Rectal smooth muscle tissue (tissue), 1 donor: Measurements from ENCODE around the gene NBAS.
"Not testable (repeated sequence)": the region's sequence is repeated elsewhere in the genome, so short reads cannot be mapped to it uniquely, and the experiment has no call there.

Experiments used
- H3K27ac ChIP-seq: one replicate; pipeline ENCODE4 v1.7.0; 2013; ENCODE audit warnings: low read depth, low read length, inconsistent platforms
- H3K27me3 ChIP-seq: one replicate; pipeline ENCODE4 v1.7.0; 2013; ENCODE audit warnings: low read length; ENCODE audit not compliant: control insufficient read depth, insufficient read depth
- H3K36me3 ChIP-seq: one replicate; pipeline ENCODE4 v1.7.0; 2013; ENCODE audit warnings: low read length; ENCODE audit not compliant: control insufficient read depth, insufficient read depth
- H3K4me1 ChIP-seq: one replicate; pipeline ENCODE4 v1.7.0; 2013; ENCODE audit warnings: low read length; ENCODE audit not compliant: control insufficient read depth, insufficient read depth
- H3K4me3 ChIP-seq: one replicate; pipeline ENCODE4 v1.7.0; 2013; ENCODE audit warnings: low read length
- H3K9ac ChIP-seq: one replicate; pipeline ENCODE4 v1.7.0; 2013; ENCODE audit warnings: low read length

NBAS gene

GRCh38 chr2:15527074-15527739, 33.9 kb downstream of the NBAS start:
- Histone ChIP-seq H3K27me3 (no peaks in the 10 kb centered on the region), H3K36me3 (no peaks in the 10 kb centered on the region)

GRCh38 chr2:15521641-15522181, 39.4 kb downstream of the NBAS start:
- Histone ChIP-seq H3K4me1 (no peaks in the 10 kb centered on the region), H3K36me3 (no peaks in the 10 kb centered on the region), H3K4me3 (no peak overlapping the region), H3K27me3 (no peaks in the 10 kb centered on the region), H3K9ac (no peak overlapping the region), H3K27ac (no peak overlapping the region)

More at GRCh38 chr2:15527074-15527739, 33.9 kb downstream of the NBAS start:
- Histone ChIP-seq H3K4me3 (no peak overlapping the region), H3K9ac (no peak overlapping the region), H3K27ac (no peak overlapping the region), H3K4me1 (no peaks in the 10 kb centered on the region)

- Histone ChIP-seq H3K9ac (no peak overlapping the region), H3K36me3 (no peaks in the 10 kb centered on the region), H3K27me3 (no peaks in the 10 kb centered on the region), H3K27ac (no peak overlapping the region), H3K4me3 (no peak overlapping the region), H3K4me1 (no peaks in the 10 kb centered on the region)
Measured at GRCh38 chr2:15520346-15520745, 40.8 kb downstream of the NBAS start.

DNA sequence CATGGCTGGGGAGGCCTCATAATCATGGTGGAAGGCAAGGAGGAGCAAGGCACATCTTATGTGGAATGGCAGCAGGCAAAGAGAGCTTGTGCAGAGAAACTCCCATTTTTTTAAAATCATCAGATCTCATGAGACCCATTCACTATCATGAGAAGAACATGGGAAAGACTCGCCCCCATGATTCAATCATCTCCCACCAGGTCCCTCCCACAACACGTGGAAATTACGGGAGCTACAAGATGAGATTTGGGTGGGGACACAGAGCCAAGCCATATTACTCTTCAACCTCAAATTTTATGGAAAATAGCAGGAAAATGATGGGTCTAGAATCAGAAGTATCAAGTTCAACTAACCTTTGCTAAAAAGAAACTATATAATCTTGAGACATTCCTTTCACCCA, 42.4 kb downstream of the NBAS start:
- H3K4me3 ChIP-seq, H3K9ac ChIP-seq, H3K27me3 ChIP-seq, H3K36me3 ChIP-seq, H3K27ac ChIP-seq, H3K4me1 ChIP-seq: not testable (repeated sequence)

DNA sequence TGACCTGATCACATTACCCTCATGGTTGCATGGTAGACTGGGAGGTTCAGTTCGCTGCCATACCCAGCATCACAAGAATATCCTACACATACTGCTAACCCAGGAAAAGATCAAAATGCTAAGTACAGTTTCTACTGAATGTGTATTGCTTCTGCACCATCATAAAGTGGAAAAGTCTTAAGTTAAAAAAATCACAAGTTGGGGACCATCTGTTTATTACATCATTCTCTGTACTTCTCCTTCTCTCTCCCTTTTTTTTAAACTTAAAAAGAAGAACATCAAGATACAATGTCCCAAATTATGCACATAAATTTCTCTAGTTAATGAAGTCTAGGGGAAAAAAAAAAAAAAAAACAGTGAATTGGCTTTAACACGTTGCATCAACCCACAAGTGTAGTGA, 43.3 kb downstream of the NBAS start:
- no peaks in the 10 kb centered on the region for H3K4me1 ChIP-seq
- no peaks in the 10 kb centered on the region for H3K27me3 ChIP-seq
- no peak overlapping the region for H3K9ac ChIP-seq
- H3K36me3 ChIP-seq, result peaks cover 4% of the 10 kb centered on the region
- no peak overlapping the region for H3K27ac ChIP-seq
- no peak overlapping the region for H3K4me3 ChIP-seq

GRCh38 chr2:15511686-15512085, 49.4 kb downstream of the NBAS start:
- peaks cover 10% of the 10 kb centered on the region for H3K36me3 ChIP-seq
- no peak overlapping the region for H3K9ac ChIP-seq
- H3K4me3 ChIP-seq, result no peak overlapping the region
- H3K27me3 ChIP-seq, result no peaks in the 10 kb centered on the region
- no peak overlapping the region for H3K27ac ChIP-seq
- no peaks in the 10 kb centered on the region for H3K4me1 ChIP-seq

DNA sequence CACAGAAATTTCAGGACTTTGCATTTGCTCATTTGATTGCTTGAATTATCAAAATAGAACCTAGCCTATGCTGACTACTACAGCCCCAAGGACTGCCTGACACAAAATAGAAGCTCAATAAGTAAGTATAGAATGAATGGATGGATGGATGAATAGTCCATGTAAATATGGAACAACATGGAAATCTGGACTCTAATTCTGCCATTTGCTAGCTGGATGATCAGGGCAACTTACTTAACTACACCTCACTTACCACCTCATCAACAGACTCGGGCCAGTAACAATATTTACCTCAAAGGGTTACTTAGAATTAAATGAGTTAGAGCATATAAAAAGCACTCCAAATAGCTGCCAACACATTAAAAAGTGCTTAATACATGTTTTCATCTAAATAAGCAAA, 50.6 kb downstream of the NBAS start:
- Histone ChIP-seq H3K4me3 (no peak overlapping the region), H3K36me3 (peaks cover 10% of the 10 kb centered on the region), H3K27me3 (no peaks in the 10 kb centered on the region), H3K4me1 (no peaks in the 10 kb centered on the region), H3K27ac (no peak overlapping the region), H3K9ac (no peak overlapping the region)

DNA sequence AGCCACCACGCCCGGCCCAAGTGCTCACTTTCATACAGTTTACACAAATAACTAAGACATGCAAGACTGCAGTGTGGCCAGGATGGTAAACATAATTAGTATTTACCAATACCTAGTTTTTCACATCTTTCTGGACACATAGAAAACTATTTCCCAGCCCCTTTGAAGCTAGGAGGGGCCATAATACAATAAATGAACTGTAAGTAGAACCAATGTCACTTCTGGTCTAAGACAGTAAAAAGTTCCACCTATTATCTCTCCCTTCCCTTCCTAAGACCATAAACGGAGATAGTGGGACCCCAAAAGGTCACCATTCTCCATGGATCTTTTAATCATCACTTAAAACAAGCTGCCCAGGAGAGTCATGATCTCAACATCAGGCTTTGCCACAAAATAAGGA, 51.0 kb downstream of the NBAS start:
- Histone ChIP-seq H3K36me3 (peaks cover 10% of the 10 kb centered on the region), H3K27me3 (no peaks in the 10 kb centered on the region), H3K9ac (no peak overlapping the region), H3K4me1 (no peaks in the 10 kb centered on the region), H3K27ac (no peak overlapping the region), H3K4me3 (no peak overlapping the region)

DNA sequence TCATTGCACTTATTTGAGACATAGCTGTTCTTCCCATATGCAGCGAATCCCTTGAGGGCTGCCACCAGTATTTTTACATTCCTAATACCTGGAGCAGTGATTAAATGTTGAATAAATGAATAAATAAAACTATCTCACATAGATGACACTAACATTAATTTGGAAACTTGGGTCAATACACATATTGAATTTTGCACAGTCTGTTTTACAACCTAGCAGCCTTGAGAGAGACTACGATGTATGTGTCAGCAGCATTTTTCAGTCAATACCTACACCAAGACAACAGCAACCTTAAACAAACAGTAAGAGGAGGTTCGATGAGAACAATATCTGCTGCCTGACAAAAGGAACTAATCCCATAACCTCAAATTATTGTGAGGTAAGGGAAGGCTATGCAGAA, 53.4 kb downstream of the NBAS start:
- H3K36me3 ChIP-seq, result peaks cover 6% of the 10 kb centered on the region
- H3K9ac ChIP-seq, result no peak overlapping the region
- H3K4me1 ChIP-seq, result no peaks in the 10 kb centered on the region
- no peak overlapping the region for H3K4me3 ChIP-seq
- no peak overlapping the region for H3K27ac ChIP-seq
- no peaks in the 10 kb centered on the region for H3K27me3 ChIP-seq

DNA sequence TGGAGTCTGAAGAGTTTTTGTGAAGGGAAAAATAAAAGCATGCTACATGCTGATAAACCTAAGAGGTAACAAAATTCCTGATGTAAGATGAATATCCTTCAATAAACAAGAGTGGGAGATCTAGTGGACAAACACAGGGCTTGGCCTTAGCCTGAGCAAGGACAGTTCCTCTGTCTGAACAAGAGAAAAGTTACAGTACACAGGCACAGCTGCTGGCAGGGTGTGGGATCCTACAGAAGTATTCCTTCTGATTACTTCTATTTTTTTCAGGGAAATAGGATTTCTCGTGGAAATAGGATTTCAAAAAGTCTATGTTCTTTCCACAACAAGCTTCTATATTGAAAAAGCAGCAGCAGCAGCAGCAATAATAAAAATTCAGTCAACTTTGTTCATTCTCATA, 54.1 kb downstream of the NBAS start:
- Histone ChIP-seq H3K27ac (no peak overlapping the region), H3K36me3 (peaks cover 6% of the 10 kb centered on the region), H3K4me1 (no peaks in the 10 kb centered on the region), H3K4me3 (no peak overlapping the region), H3K9ac (no peak overlapping the region), H3K27me3 (no peaks in the 10 kb centered on the region)

- H3K36me3 ChIP-seq, result peaks cover 6% of the 10 kb centered on the region
Measured at GRCh38 chr2:15506229-15506819, 54.8 kb downstream of the NBAS start.

GRCh38 chr2:15504882-15505663, 56.1 kb downstream of the NBAS start:
- H3K9ac ChIP-seq, result no peak overlapping the region
- H3K36me3 ChIP-seq, result peaks cover under 1% of the 10 kb centered on the region
- H3K27ac ChIP-seq, result no peak overlapping the region
- no peaks in the 10 kb centered on the region for H3K27me3 ChIP-seq
- H3K4me1 ChIP-seq, result no peaks in the 10 kb centered on the region
- H3K4me3 ChIP-seq, result no peak overlapping the region

More at GRCh38 chr2:15506229-15506819, 54.8 kb downstream of the NBAS start:
- no peak overlapping the region for H3K9ac ChIP-seq
- no peak overlapping the region for H3K4me3 ChIP-seq
- no peaks in the 10 kb centered on the region for H3K4me1 ChIP-seq
- no peaks in the 10 kb centered on the region for H3K27me3 ChIP-seq
- no peak overlapping the region for H3K27ac ChIP-seq
